Panc1 (cell line): ENCODE results near the gene ARID2. TPM values are rescaled to one million over a fixed set of nuclear protein-coding genes. Genes with fewer than 3 reads are reported as not detected.

ENCODE experiments used
- ATAC-seq: fragments of 200-7000 bp; cut with Tn5 transposase; 2 replicates; pipeline ENCODE4 v1.9.1; 2020; ENCODE audit warnings: mild to moderate bottlenecking, moderate library complexity
- BruUV-seq: library from RNA; stranded (reverse); fragments of 400-500 nt; replicated peaks from 2 replicates; lab custom pipeline; 2021; lab: Mats Ljungman, UMichigan
- CTCF ChIA-PET: fragments of 300-600 bp; sonication (Branson Sonifier 250); formaldehyde crosslinking; loops from one replicate; lab custom pipeline; 2022; ENCODE audit warnings: antibody characterized with exemption; lab: Charles Lee
- POLR2A ChIA-PET: fragments of 300-600 bp; sonication (Branson Sonifier 250); formaldehyde crosslinking; loops from one replicate; lab custom pipeline; 2022; ENCODE audit warnings: antibody characterized with exemption; lab: Charles Lee
- DNase-seq: peaks from one replicate; pipeline ENCODE4 v3.0.0-alpha.2; 2010; ENCODE audit warnings: low read depth, low spot score
- H3K27ac ChIP-seq: 2 replicates; pipeline ENCODE4 v1.5.1; 2011; ENCODE audit warnings: mild to moderate bottlenecking, low read length, inconsistent platforms
- H3K27me3 ChIP-seq: fragments of 200-500 bp; sonication (Bioruptor generic); 2 replicates; pipeline ENCODE4 v1.6.0; 2014; ENCODE audit warnings: low read length, inconsistent platforms; ENCODE audit not compliant: control insufficient read depth, insufficient read depth
- H3K36me3 ChIP-seq: fragments of 200-500 bp; sonication (Bioruptor generic); 2 replicates; pipeline ENCODE4 v1.5.1; 2014; ENCODE audit warnings: inconsistent platforms, mild to moderate bottlenecking, low read length, moderate library complexity; ENCODE audit not compliant: control insufficient read depth, insufficient read depth
- H3K4me1 ChIP-seq: 2 replicates; pipeline ENCODE4 v1.5.1; 2011; ENCODE audit warnings: inconsistent platforms, mild to moderate bottlenecking, low read length, moderate library complexity; ENCODE audit not compliant: control insufficient read depth, insufficient read depth
- H3K4me3 ChIP-seq, 2 experiments: 2 replicates each; pipeline ENCODE4 v1.5.1; 2011 to 2012; ENCODE audit warnings: low read depth in 2 of 2, low read length in 2 of 2, mild to moderate bottlenecking in 2 of 2, inconsistent platforms in 1 of 2, moderate library complexity in 1 of 2
- H3K9me3 ChIP-seq: fragments of 200-500 bp; sonication (Bioruptor generic); 2 replicates; pipeline ENCODE4 v1.5.1; 2014; ENCODE audit warnings: low read depth, mild to moderate bottlenecking, inconsistent platforms, low read length, moderate library complexity; ENCODE audit not compliant: control insufficient read depth, insufficient read depth
- CTCF ChIP-seq: fragments of 450-650 bp; IDR thresholded peaks from 2 replicates; pipeline ENCODE4 v1.5.1; 2017; ENCODE audit warnings: mild to moderate bottlenecking
- POLR2AphosphoS5 ChIP-seq: IDR thresholded peaks from 2 replicates; pipeline ENCODE4 v1.6.1; 2012; ENCODE audit warnings: mild to moderate bottlenecking, low read depth, low read length, moderate library complexity
- REST ChIP-seq, 2 experiments: IDR thresholded peaks; 2 replicates each; pipeline ENCODE4 v1.6.1; 2011 to 2012; ENCODE audit warnings: low read depth in 2 of 2, control low read depth in 1 of 2, low read length in 1 of 2, mild to moderate bottlenecking in 1 of 2, moderate library complexity in 1 of 2; ENCODE audit not compliant: insufficient read depth in 1 of 2
- SIN3A ChIP-seq: IDR thresholded peaks from 2 replicates; pipeline ENCODE4 v1.6.1; 2012; ENCODE audit warnings: low read depth, mild to moderate bottlenecking, low read length, moderate library complexity, borderline replicate concordance; ENCODE audit not compliant: insufficient read depth
- TCF7L2 ChIP-seq: IDR thresholded peaks from 2 replicates; pipeline ENCODE4 v1.6.1; 2011; ENCODE audit warnings: mild to moderate bottlenecking, low read depth, low read length, inconsistent platforms
- in situ Hi-C: cut with HindIII; loops from 2 replicates; pipeline ENCODE4 v1.10.0; 2016; ENCODE audit warnings: low sequenced_read_pairs, low pct_unique_long_range_greater_than_20kb
- intact Hi-C: fragments of 100-400 bp; cut with micrococcal nuclease; formaldehyde crosslinking; loops from one replicate; pipeline ENCODE4 v1.10.0; 2022; ENCODE audit not compliant: unreplicated experiment
- total RNA-seq: library from RNA; stranded (reverse); gene quantifications from one replicate; pipeline ENCODE4 v1.2.1, GENCODE V29; 2021; ENCODE audit not compliant: unreplicated experiment

Gene ARID2
- total RNA-seq, 1 experiment from 2014 or later, result 39.5 TPM

GRCh38 chr12:45946435-45946834 is 216.9 kb downstream of the ARID2 start:
- no peak for DNase-seq
- H3K9me3 ChIP-seq, result no peaks in the 10 kb centered on the region
- H3K4me1 ChIP-seq, result no peaks in the 10 kb centered on the region
- peaks cover 31% of the 10 kb centered on the region for H3K36me3 ChIP-seq
- in situ Hi-C loops (no loop called here), intact Hi-C loops (no loop called here)
- H3K4me3 ChIP-seq, result no peak overlapping the region
- ChIA-PET POLR2A (no interaction called here), CTCF (no interaction called here)
- TF ChIP-seq SIN3A (no peak), TCF7L2 (no peak), POLR2AphosphoS5 (no peak), CTCF (no peak)
- H3K27me3 ChIP-seq, result no peaks in the 10 kb centered on the region
- no TSS peak for BruUV-seq
- no peak overlapping the region for H3K27ac ChIP-seq
- ATAC-seq, result no peak

- no peak overlapping the region for H3K27ac ChIP-seq
- TF ChIP-seq CTCF (no peak), TCF7L2 (no peak), POLR2AphosphoS5 (no peak), SIN3A (no peak), REST (IDR thresholded peaks at IDR 0.05; ENCODE audit: insufficient read depth in 1 of 2, low read depth in 2 of 2, low read length in 1 of 2) (no peak)
- H3K4me1 ChIP-seq, result no peaks in the 10 kb centered on the region
- intact Hi-C loops (no loop called here), in situ Hi-C loops (no loop called here)
- ChIA-PET CTCF (interaction anchor here (0.6 kb wide), 1 partner anchor 36 kb away, joined by 4 read pairs; no protein-coding TSS in a partner anchor), POLR2A (no interaction called here)
- no peaks in the 10 kb centered on the region for H3K9me3 ChIP-seq
- no peak overlapping the region for H3K4me3 ChIP-seq
- peaks cover 28% of the 10 kb centered on the region for H3K36me3 ChIP-seq
- no TSS peak for BruUV-seq
- DNase-seq (no peak), ATAC-seq (no peak)
- no peaks in the 10 kb centered on the region for H3K27me3 ChIP-seq
Measured at GRCh38 chr12:45948546-45948945, 219.0 kb downstream of the ARID2 start.
